NCI-H1092 (cell line): ENCODE data around the gene AGMO.
"Not testable (repeated sequence)": the region's sequence is repeated elsewhere in the genome, so short reads cannot be mapped to it uniquely, and the experiment has no call there.

Experiments
- DNase-seq: peaks from one replicate; lab custom pipeline; 2025; lab: John Stamatoyannopoulos, UW

Gene AGMO

DNA sequence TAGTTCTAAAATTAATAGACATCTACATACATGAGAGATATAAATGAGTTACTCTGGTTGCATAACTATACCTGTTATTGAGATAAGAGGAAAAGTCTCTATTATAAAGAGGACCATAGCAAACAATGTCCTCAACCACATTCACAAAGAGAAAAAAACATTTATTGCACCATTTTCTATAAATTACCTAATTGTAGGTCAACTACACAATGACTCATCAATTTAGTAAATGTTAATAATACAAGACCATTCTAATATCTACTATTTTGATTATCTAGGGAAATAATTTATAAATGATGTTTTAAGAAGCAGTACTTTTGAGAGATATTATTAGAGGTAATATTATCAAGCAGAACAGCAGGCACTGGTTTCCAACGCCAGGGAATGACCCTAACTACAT lies 246.1 kb downstream of the AGMO start:
- DNase-seq: no peak

DNA sequence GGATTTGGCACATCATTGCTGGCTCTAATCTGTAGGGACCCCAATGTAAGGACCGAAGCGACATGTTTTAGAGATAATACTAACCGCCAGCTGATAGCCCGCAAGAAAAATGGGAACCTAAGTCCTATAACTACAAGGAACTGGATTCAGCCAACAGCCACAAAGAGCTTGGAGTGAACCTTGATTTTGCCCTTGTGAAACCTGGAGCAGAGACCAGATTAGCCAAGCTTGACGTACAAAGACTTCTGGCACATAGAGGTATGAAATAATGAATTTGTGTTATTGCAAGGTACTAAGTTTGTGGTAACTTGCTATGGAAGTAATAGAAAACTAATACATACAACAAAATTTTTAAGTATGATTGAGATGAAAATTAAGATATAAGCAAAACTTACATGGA lies 246.9 kb downstream of the AGMO start:
- DNase-seq: no peak

DNA sequence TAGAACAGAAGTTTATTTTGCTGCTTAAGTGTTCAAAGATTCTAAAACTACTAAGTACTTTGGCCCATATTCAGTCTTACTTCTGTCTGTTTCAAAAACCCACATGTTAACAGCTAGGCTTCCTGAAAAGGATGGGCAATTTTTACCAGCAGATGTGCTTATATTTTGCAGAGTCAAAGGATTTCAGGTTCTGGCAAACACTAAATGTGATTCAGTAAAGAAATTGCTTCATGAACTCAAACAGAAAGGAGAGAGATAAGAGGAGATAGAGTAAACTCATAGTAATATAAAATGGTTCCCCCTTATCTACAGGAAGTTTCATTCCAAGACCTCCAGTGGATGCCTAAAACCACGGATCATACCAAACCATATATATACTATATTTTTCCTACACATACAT lies 248.5 kb downstream of the AGMO start:
- no peak for DNase-seq

DNA sequence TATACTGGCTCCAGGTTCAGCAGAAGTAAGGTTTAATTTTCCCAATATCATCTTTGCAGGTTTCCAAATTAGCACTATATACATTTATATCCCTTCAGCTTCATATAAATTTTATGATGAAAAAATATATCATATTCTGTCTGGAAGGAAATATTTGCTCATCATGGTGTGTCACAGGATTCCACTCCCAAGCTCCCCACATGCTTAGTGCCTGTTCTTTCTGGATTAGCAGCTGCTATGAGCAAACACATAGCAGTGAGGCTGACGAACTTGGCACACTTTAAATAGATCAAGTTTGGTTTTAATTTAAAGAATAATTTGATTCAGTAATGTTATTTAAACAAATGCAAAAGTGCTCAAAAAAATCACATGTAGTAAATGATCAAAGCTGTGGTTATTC lies 251.9 kb downstream of the AGMO start:
- peak; percentile 44 for DNase-seq

GRCh38 chr7:15308821-15309220 lies 253.0 kb downstream of the AGMO start:
- no peak for DNase-seq

- DNase-seq: no peak
Observed at GRCh38 chr7:15306296-15306695, 255.5 kb downstream of the AGMO start.

DNA sequence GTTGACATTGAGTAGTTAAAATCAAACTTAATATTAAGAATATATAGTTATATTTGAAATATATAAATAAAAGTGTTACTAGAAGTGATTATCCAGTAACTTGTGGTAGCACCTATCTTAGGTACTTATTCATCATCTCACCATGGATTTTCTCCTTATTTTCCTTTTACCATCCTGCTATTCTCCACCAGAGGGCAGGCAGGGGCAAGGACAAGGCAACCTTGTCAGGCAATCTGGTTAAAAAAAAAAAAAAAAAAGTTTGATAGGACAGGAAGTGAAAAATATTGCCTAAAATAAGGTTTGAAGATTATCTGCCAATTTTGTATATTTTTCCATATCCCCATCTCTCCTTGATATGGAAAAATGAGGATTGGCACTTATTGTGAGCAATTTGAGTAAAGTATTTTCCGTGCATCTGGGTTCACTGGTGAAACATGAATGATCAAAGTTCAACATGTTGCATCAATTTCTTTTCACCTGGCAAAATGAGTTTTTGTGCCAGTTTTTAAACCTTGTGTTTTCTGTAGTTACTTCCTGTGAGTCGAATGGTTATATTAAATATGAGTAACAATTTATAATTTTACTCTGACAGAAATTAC lies 256.7 kb downstream of the AGMO start:
- DNase-seq: peak; percentile 54

DNA sequence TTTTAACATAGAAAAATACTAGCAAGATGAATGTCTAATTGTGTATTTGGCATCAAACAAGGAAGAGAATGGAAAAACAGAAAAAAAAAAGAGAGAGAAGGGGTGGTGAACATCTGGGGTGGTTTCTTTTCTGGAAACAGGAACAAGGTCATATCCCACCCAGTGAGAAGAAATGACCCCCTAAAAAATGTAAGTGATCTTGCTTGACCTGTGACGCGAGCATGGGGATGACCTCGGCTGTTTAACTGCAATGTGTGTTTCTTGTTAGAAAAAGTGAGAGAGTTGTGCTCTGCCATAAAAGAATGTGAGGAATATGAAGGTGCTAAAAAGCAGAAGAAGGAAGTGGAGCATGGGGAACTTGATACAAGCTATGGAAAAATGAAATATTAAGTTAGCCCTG lies 258.5 kb downstream of the AGMO start:
- no peak for DNase-seq

DNA sequence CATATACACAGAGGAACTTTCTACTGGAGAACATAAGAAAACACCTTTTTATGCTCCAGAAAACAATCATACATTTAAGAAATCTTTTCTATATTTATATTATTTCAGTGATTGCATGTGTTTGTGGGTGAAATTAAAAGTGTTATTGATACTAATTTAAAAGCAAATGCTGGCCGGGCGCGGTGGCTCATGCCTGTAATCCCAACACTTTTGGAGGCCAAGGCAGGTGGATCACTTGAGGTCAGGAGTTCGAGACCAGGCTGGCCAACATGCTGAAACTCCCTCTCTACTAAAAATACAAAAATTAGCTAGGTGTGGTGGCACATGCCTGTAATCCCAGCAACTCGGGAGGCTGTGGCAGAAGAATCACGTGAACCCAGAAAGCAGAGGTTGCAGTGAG lies 260.8 kb downstream of the AGMO start:
- not testable (repeated sequence) for DNase-seq

DNA sequence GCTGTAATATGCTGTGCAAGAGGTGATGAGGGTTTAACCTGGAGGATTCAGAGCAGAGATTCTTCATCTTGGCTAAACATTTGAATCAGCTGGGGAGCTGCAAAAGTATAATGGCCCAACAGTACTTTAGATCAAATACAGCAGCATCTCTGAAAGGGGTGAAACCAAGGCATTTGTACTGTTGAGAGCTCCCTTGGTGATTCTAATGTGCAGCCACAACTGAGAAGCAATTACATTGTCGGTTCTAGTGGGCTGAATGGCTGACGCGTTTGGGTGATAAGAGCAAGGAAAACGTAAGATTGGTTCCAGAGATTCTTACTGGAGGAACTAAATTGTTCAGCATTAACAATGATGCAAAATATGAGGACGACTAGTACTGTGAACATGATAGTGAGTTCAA lies 269.7 kb downstream of the AGMO start:
- peak; percentile 54 for DNase-seq

DNA sequence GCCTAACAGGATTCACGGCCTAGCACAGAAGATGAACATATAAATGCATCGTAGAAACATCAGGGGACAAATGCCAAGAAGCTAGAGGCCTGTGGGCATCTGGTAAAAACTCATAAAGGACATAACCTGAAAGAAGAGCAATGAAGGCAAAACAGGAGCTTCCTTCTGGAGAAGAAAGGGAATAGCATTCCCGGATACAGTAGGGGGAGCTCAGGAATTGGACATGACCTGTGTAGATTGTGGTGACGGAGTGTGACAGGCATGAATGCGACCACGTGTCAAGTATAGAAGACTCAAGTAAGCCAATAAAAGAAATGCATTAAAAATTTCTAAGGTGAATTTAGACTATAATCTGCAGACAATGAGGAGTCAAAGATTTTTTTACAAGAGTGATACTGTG lies 270.1 kb downstream of the AGMO start:
- peak; percentile 44 for DNase-seq

GRCh38 chr7:15288741-15289140 lies 273.1 kb downstream of the AGMO start:
- DNase-seq: no peak

GRCh38 chr7:15284396-15284795 lies 277.4 kb downstream of the AGMO start:
- no peak for DNase-seq

DNA sequence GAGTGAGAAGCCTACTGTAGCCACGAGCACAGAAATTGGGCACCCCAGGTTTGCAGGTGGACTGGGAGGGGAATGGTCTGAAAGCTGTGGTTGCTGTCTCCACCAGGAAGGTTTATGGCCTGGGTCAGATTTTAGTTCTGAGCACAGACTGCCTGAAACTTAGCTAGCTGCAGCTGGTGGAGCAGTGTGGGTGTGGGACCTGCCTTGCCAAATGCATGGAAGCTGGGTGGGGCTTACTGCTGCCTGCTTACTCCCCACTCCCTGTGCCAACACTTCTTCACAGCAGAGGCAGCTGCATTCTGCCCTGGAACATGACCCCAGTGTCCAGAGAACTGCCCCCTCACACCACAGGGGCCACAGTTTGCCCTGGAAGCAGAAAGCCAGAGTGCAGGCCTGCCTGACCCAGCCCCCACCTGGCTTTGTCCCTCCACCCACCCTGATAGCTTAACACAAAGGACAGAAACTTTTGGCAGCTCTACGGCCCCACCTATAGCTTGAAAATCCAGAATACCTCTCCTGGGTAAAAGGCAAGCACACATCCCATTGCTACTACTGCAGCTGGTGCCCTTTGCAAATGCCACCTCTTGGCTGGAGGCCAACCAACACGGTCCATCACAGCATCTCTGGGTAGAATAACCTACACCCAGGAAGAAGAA lies 281.6 kb downstream of the AGMO start:
- no peak for DNase-seq

GRCh38 chr7:15279640-15280039 lies 282.2 kb downstream of the AGMO start:
- no peak for DNase-seq

DNA sequence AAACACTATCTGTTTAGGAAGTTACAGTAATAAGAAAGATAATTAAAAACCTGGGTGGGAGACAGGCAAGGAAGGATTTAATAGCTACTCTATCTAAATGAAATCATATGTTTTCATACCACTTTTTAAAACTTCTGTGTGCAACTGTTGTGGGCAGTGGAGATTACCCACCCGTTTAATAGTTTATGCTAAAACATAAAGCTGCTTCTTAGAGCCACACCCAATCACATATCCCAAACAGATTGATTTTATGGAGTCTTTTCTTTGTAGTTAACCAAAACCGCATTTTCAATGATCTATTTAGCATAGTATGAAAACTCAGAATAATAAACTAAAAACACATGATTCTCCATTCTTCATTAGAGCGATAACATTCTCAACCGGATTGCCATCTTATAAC lies 304.1 kb downstream of the AGMO start:
- DNase-seq: no peak

- no peak for DNase-seq
Observed at GRCh38 chr7:15252181-15252580, 309.6 kb downstream of the AGMO start.

GRCh38 chr7:15248514-15248913 lies 313.3 kb downstream of the AGMO start:
- no peak for DNase-seq

DNA sequence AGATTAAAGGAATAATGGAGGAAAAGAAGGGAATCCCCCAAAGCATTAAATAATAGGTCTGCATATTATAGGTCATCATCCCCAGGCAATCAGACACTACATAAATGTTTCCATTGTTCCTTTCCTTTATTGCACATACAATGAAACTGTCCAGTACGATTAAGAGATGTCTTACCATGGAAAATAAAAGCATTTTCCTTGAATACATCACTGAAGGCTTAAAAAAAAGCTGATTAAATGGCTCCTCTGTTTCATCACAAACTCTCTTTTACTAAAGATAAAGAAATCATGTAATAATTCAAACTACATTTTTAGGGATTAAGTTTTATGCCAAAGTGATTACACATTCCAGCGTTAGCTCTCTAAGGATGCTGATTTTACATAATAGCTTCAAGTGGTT lies 316.0 kb downstream of the AGMO start:
- DNase-seq: no peak

GRCh38 chr7:15239801-15240200 lies 322.0 kb downstream of the AGMO start:
- DNase-seq: no peak

- no peak for DNase-seq
Observed at GRCh38 chr7:15236952-15237351, 324.9 kb downstream of the AGMO start.

DNA sequence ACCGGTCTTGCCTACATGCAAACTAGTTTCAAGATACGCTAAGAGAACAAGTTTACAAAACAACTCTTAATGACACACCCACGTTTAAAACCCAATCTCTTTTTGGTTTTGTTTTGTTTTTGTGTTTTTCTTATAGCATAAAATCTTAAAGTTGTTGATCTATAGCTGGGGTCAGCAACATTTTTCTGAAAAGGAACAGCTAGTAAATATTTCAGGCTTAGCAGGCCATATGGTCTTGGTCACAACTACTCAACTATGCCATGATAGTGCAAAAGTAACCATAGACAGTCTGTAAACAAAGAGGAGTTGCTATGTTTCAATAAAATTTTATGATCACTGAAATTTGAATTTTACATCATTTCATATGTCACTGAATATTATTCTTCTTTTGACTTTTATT lies 327.4 kb downstream of the AGMO start:
- no peak for DNase-seq

- DNase-seq: no peak
Observed at GRCh38 chr7:15228831-15229230, 333.0 kb downstream of the AGMO start.

- DNase-seq: no peak
Observed at GRCh38 chr7:15225981-15226380, 335.8 kb downstream of the AGMO start.
